ENCODE data around the gene CRYGB.
"Not testable (repeated sequence)": the region's sequence is repeated elsewhere in the genome, so short reads cannot be mapped to it uniquely, and the experiment has no call there.

The CRYGB gene

GRCh38 chr2:208150956-208151355 is 5.0 kb upstream of the CRYGB start:
- H3K4me3 ChIP-seq (ENCODE audit: low read depth, low read length) = no peak overlapping the region

DNA sequence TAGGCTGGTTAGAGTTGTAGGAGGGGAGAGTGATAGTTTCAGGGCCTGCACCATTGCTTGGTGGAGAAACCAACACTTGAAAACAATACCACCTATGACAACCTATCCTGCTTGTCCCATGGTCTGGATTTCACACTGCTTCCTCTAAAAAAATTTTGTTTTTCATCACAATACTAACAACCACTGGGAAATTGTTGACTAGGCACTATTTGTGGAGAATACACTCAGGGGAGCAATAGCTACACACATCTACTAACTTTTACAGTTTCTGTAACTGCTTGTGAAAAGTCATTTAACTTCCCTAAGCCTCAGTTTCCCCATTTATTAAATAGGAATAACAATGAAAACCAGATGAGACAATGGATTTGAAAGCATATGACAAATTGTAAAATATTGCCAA is 4.1 kb upstream of the CRYGB start:
- H3K4me3 ChIP-seq (ENCODE audit: low read depth, low read length) = no peak overlapping the region

DNA sequence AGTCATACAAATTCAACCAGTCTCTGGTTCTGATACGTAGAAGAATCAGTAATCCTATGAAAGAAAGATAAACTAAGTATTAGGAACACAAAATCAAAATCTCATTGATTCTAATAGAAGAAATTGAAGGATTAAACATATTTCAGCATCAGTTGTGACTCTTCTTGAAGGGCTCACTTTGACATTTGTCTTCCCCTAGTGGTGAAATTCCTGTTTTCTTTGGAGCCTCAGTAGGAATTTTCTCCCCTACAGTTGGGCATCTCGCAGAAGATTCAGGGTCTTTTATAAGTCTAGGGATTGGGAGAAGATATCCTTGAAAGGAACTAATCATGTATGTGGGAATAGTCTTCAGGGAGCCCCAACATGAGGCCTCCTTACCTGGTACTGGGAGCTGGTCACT is 2.8 kb upstream of the CRYGB start:
- H3K4me3 ChIP-seq (ENCODE audit: low read depth, low read length) = no peak overlapping the region

GRCh38 chr2:208147759-208148158 is 1.8 kb upstream of the CRYGB start:
- H3K4me3 ChIP-seq (ENCODE audit: low read depth, low read length) = no peak overlapping the region

DNA sequence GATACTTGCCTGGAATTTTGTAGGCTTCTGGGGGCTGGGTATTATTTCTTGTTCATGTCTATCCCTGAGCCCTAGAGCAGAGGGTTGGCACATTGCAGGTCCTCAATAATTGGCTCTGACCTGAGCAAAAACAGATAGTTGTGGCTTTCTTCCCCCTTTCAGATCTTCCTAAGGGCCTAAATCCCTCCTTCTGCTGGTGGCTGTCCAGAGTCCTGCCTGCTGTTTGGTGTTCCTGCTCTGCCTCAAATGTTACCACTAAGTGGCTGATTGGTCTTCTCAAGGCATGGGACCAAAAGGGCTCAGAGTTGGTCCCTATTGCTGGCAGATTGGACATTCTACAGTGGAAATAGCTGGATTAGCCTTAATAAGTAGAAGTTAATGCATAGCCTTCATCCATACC is 1.1 kb upstream of the CRYGB start:
- no peak overlapping the region for H3K4me3 ChIP-seq (ENCODE audit: low read depth, low read length)

DNA sequence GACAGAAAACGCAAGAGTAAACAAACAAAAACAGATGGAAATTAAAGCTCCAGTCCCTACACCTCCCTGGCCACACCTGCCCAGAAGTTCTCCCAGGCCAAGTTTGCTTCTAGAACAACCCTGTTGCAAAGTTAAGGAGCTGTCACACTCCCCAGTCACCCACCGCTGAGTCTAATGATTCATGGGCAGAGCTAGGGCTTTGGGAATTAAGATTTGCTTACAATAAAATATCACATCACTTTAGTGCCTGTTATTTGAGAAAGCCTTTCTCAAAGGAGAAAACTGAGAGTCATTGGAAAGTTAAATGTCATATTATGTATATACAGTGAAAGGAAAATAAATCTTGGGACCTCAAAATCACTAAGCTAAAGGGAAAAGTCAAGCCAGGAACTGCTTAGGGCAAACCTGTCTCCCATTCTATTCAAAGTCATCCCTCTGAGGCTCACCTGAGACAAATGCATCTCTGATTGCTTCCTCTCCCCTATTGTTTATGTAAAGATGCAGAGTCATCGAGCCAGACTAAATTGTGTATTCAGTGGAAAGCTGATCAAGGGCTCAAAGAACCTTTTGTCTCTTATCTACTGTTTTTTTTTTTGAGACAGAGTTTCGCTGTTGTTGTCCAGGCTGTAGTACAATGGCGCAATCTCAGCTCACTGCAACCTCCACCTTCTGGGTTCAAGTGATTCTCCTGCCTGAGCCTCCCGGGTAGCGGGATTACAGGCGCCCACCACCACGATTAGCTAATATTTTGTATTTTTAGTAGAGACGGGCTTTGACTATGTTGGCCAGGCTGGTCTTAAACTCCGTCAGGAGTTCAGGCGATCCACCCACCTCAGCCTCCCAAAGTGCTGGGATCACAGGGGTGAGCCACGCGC is 2.8 kb downstream of the CRYGB start:
- no peak overlapping the region for H3K4me3 ChIP-seq (ENCODE audit: low read depth, low read length)

- H3K4me3 ChIP-seq (ENCODE audit: low read depth, low read length) = no peak overlapping the region
Observed at GRCh38 chr2:208142240-208142924, 3.6 kb downstream of the CRYGB start.

DNA sequence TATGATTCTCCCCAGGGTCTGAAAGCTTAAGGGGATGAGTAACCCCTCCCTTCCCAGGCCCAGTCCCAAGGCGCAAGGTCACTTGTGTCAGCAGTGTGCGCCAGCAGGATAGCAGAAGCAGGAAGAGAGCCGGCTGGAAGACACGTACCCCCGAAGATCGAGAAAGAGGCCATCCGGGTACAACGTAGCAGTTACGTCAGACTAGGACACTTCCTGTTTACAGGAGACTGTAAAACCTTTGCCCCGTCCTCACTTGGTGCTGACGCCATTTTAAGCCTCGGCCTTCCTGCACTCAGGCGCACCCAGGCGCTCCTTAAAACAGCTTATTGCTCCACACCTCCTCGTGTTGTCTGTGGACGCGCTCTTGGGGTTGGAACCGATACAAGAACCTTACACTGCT is 6.5 kb downstream of the CRYGB start:
- H3K4me3 ChIP-seq (ENCODE audit: low read depth, low read length) = no peak overlapping the region

- not testable (repeated sequence) for H3K4me3 ChIP-seq (ENCODE audit: low read depth, low read length)
Observed at GRCh38 chr2:208138334-208138733, 7.6 kb downstream of the CRYGB start.

DNA sequence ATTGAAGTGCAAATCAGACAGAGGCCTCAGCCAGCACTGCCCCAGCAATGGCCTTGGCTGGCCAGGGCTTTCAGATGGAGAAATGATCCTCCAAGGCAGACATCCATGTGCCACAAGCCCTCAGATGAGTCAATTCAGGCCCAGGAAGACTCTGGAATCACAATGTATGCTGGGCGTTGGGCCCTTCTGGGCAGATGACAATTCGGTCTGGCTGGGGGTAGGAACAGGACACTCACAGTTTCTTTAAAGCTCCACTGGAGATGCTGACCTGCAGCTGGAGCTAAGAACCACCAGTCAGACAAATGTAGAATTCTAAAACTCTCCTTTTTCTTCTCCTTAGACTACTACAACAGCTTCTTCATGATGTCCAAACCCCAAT is 9.3 kb downstream of the CRYGB start:
- H3K4me3 ChIP-seq (ENCODE audit: low read depth, low read length) = no peak overlapping the region

DNA sequence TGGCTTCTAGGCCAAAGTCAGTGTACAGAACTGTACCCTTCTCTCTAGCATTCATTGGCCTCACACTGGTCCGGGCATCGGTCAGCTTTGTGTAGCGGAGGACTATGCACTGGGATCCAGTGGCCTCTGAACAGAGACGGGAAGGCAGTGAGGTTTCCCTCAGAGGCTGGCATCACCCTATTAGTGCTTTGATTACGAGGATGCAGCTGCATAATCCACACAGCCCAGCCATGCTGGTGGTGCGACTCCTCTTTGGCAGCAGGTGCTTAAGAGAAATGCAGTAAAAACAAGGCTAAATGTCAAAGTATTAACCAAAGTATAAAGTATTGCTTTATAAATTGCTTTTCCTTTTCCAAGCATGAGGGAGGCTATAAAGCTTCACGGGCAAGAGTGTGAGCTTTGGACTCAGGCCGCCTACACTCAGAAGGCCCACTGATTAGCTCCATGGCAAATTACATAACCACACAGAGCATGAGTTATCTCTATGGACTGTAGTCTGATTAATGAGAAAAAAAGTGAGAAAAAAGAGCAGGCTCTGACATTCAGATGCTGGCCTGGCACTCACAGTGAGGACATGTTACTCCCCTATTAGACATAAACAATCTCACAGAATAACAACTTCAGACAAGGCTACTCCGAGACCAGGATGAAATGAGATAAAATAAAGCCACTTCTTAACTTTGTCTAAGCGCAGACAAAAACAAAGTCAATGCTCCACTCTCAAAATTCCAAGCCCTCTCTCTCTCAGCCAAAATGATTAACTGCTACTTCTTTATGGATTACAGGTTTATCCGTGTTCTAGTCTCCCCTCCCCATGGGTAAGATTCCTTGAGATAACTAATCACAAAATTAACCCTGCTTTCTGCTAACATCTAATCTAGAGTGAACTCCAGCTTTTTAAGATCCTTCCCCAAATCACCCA is 9.9 kb downstream of the CRYGB start:
- H3K4me3 ChIP-seq (ENCODE audit: low read depth, low read length) = no peak overlapping the region

GRCh38 chr2:208134928-208135586 is 10.9 kb downstream of the CRYGB start:
- no peak overlapping the region for H3K4me3 ChIP-seq (ENCODE audit: low read depth, low read length)

- H3K4me3 ChIP-seq (ENCODE audit: low read depth, low read length) = no peak overlapping the region
Observed at GRCh38 chr2:208130712-208131110, 15.2 kb downstream of the CRYGB start.

- H3K4me3 ChIP-seq (ENCODE audit: low read depth, low read length) = no peak within 1 kb of the TSS
Observed at GRCh38 chr2:208129744-208130711, 15.9 kb downstream of the CRYGB start, which contains the start of gene CRYGC. TSS of gene CRYGC (minus strand) at chr2:208129828. CDS start at chr2:208129792, 36 bp downstream.

DNA sequence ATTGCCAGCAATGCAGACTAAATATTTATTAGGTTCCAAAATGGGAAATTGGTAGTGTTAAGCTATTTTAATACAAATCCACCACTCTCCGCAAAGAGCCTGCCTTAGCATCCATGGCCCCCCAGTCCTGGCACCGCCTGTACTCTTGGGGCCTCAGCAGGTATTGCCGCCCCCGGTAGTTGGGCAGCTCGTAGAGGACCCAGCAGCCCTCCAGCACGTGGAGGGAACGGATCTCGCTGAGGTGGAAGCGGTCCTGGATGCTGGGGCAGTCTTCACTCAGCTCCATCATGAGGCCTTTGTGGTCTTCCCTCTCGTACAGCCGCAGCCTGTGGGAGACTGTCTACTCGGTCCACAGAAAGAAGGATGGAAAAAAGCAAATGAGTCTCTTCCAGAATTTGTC is 17.8 kb downstream of the CRYGB start:
- no peak overlapping the region for H3K4me3 ChIP-seq (ENCODE audit: low read depth, low read length)

GRCh38 chr2:208127090-208127489 is 18.9 kb downstream of the CRYGB start:
- no peak overlapping the region for H3K4me3 ChIP-seq (ENCODE audit: low read depth, low read length)

- no peak overlapping the region for H3K4me3 ChIP-seq (ENCODE audit: low read depth, low read length)
Observed at GRCh38 chr2:208125251-208125650, 20.7 kb downstream of the CRYGB start.

- H3K4me3 ChIP-seq (ENCODE audit: low read depth, low read length) = not testable (repeated sequence)
Observed at GRCh38 chr2:208124013-208124715, 21.8 kb downstream of the CRYGB start, which contains the start of gene CRYGD. TSS of gene CRYGD (minus strand) at chr2:208124524. CDS start at chr2:208124473, 51 bp downstream.

DNA sequence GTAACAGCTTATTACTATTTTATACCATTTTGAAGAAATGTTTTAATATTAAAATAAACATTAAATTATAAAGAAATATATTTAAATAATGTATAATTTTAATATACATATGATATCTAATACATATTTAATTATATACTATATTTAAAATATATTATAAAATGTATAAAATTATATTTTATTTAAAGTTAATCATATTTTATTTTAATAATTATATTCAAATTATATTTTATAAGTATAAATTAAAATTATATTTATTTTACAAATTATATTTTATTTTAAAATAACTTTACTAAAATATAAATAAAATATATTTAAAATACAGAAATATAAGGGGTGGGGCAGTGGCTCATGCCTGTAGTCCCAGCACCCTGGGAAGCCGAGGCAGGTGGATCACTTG is 23.7 kb downstream of the CRYGB start:
- H3K4me3 ChIP-seq (ENCODE audit: low read depth, low read length) = no peak overlapping the region
